ENCODE measurements around the gene H2BK1. TPM values are rescaled to one million over a fixed set of nuclear protein-coding genes. Genes with fewer than 3 reads are reported as not detected.

Gene H2BK1
- total RNA-seq, 1 donor from 2014 or later, result not detected

DNA sequence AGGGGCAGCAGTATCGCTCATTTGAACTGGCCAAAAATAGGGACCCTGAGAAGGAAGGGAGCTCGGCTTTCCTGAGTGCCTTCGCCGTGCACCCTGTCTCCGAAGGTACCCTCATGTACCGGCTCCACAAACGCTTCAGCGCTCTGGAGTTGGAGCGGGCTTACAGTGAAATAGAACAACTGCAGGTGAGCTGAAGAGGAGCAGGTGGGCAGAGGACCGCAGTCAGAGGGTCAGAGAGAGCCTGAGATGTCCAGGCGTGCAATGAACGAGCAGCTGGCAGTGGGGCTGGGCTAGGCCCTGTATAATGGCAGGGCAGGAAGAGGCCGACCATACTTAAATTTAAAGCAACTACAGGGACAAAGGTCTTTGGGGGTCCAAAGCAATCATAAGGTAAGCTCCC lies 26.1 kb upstream of the H2BK1 start:
- DNase-seq (ENCODE audit: extremely low spot score, unreplicated experiment), result no peak
- no peaks in the 10 kb centered on the region for H3K9me3 Mint-ChIP-seq (ENCODE audit: unreplicated experiment)
- TF ChIP-seq, protein P1, sequence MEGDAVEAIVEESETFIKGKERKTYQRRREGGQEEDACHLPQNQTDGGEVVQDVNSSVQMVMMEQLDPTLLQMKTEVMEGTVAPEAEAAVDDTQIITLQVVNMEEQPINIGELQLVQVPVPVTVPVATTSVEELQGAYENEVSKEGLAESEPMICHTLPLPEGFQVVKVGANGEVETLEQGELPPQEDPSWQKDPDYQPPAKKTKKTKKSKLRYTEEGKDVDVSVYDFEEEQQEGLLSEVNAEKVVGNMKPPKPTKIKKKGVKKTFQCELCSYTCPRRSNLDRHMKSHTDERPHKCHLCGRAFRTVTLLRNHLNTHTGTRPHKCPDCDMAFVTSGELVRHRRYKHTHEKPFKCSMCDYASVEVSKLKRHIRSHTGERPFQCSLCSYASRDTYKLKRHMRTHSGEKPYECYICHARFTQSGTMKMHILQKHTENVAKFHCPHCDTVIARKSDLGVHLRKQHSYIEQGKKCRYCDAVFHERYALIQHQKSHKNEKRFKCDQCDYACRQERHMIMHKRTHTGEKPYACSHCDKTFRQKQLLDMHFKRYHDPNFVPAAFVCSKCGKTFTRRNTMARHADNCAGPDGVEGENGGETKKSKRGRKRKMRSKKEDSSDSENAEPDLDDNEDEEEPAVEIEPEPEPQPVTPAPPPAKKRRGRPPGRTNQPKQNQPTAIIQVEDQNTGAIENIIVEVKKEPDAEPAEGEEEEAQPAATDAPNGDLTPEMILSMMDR (IDR thresholded peaks at IDR 0.05), result no peak
- no peak overlapping the region for H3K27ac Mint-ChIP-seq (ENCODE audit: unreplicated experiment)
- H3K4me1 Mint-ChIP-seq (ENCODE audit: unreplicated experiment), result peaks cover 26% of the 10 kb centered on the region
- no peaks in the 10 kb centered on the region for H3K27me3 Mint-ChIP-seq (ENCODE audit: unreplicated experiment)
- no peak overlapping the region for H3K4me3 Mint-ChIP-seq (ENCODE audit: unreplicated experiment)
- H3K36me3 Mint-ChIP-seq (ENCODE audit: unreplicated experiment), result peaks cover 27% of the 10 kb centered on the region

DNA sequence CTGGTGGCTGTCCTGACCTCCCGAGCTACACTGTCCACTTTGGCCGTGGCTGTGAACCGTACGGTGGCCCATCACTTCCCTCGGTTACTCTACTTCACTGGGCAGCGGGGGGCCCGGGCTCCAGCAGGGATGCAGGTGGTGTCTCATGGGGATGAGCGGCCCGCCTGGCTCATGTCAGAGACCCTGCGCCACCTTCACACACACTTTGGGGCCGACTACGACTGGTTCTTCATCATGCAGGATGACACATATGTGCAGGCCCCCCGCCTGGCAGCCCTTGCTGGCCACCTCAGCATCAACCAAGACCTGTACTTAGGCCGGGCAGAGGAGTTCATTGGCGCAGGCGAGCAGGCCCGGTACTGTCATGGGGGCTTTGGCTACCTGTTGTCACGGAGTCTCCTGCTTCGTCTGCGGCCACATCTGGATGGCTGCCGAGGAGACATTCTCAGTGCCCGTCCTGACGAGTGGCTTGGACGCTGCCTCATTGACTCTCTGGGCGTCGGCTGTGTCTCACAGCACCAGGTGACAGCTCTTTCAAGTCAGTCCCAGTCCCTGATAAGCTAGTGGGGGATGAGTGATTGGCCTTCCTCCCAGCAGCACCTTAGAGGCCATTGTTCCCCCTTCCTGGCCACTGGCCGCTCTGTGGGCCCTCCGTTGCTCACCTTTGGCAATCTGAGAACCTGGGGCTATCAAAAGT lies 25.0 kb upstream of the H2BK1 start:
- Mint-ChIP-seq H3K27ac (ENCODE audit: unreplicated experiment) (no peak overlapping the region), H3K36me3 (ENCODE audit: unreplicated experiment) (peaks cover 19% of the 10 kb centered on the region), H3K27me3 (ENCODE audit: unreplicated experiment) (no peaks in the 10 kb centered on the region), H3K4me1 (ENCODE audit: unreplicated experiment) (peaks cover 26% of the 10 kb centered on the region), H3K4me3 (ENCODE audit: unreplicated experiment) (peak overlapping the region; percentile 10), H3K9me3 (ENCODE audit: unreplicated experiment) (no peaks in the 10 kb centered on the region)
- TF ChIP-seq, protein P1 (IDR thresholded peaks at IDR 0.05), result no peak
- no peak for DNase-seq (ENCODE audit: extremely low spot score, unreplicated experiment)

DNA sequence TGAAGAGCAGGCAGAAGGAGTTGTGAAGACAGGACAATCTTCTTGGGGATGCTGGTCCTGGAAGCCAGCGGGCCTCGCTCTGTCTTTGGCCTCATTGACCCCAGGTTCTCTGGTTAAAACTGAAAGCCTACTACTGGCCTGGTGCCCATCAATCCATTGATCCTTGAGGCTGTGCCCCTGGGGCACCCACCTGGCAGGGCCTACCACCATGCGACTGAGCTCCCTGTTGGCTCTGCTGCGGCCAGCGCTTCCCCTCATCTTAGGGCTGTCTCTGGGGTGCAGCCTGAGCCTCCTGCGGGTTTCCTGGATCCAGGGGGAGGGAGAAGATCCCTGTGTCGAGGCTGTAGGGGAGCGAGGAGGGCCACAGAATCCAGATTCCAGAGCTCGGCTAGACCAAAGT lies 23.5 kb upstream of the H2BK1 start:
- TF ChIP-seq, protein P1 (IDR thresholded peaks at IDR 0.05), result no peak
- H3K36me3 Mint-ChIP-seq (ENCODE audit: unreplicated experiment), result peaks cover 9% of the 10 kb centered on the region
- H3K27ac Mint-ChIP-seq (ENCODE audit: unreplicated experiment), result peak overlapping the region; percentile 98
- no peak for DNase-seq (ENCODE audit: extremely low spot score, unreplicated experiment)
- no peaks in the 10 kb centered on the region for H3K9me3 Mint-ChIP-seq (ENCODE audit: unreplicated experiment)
- peaks cover 26% of the 10 kb centered on the region for H3K4me1 Mint-ChIP-seq (ENCODE audit: unreplicated experiment)
- no peaks in the 10 kb centered on the region for H3K27me3 Mint-ChIP-seq (ENCODE audit: unreplicated experiment)
- peak overlapping the region; percentile 100 for H3K4me3 Mint-ChIP-seq (ENCODE audit: unreplicated experiment)

DNA sequence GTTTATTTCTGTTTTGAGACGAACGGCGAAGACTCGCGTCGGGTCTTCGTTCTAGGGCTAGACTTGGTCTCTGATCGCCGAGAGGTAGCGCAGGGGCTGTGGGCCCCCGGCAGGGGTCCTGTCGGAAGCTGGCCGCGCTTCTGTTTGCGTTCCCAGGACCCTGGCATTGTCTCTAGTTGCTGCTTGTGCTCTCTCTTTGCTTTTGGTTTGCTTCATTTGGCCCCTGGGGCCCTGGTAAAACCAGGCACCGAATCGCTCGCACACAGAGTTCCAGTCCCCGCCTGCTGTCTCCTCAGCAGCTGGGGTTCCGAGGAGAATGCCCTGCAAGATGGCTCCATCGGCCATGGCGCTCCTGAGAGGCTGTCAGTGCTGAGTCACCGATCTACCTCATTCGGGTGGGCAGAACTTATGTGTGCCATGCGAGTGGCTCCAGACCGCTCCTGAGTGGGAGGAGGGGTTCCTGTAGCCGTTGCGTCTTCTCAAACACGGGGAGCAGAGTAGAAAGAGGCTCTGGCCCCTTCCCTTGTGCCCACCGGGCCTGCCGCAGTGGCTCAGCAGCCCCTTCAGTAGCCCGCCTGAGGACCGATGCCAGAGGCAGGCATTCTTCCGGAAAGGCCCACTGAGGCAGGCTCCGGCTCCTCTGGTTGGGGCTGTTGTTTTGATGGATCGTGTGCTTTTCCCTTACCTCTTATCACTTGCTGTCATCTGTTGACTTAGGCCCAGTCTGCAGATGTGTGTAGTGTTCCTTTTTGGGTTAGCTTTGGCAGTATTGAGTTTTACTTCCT lies 22.8 kb upstream of the H2BK1 start:
- no peaks in the 10 kb centered on the region for H3K27me3 Mint-ChIP-seq (ENCODE audit: unreplicated experiment)
- H3K4me1 Mint-ChIP-seq (ENCODE audit: unreplicated experiment), result peaks cover 30% of the 10 kb centered on the region
- TF ChIP-seq, protein P1 (IDR thresholded peaks at IDR 0.05), result no peak
- peaks cover 6% of the 10 kb centered on the region for H3K36me3 Mint-ChIP-seq (ENCODE audit: unreplicated experiment)
- no peak for DNase-seq (ENCODE audit: extremely low spot score, unreplicated experiment)
- peak overlapping the region; percentile 100 for H3K4me3 Mint-ChIP-seq (ENCODE audit: unreplicated experiment)
- no peaks in the 10 kb centered on the region for H3K9me3 Mint-ChIP-seq (ENCODE audit: unreplicated experiment)
- H3K27ac Mint-ChIP-seq (ENCODE audit: unreplicated experiment), result peak overlapping the region; percentile 98

Data from osteocyte (in vitro differentiated cells).